ENCODE measurements around the gene GPD2.
A peak's percentile ranks its signal among the peaks of the same experiment; 100 is the strongest.

The GPD2 gene

GRCh38 chr2:156435718-156436496, at the start of gene GPD2:
Gene GPD2 (plus strand): TSS chr2:156436379. CDS start chr2:156476106, 39,727 bp downstream.
- peak; percentile 61 to 66 for DNase-seq

GRCh38 chr2:156394033-156394741, 42.0 kb upstream of the GPD2 start:
- no peak for DNase-seq

DNA sequence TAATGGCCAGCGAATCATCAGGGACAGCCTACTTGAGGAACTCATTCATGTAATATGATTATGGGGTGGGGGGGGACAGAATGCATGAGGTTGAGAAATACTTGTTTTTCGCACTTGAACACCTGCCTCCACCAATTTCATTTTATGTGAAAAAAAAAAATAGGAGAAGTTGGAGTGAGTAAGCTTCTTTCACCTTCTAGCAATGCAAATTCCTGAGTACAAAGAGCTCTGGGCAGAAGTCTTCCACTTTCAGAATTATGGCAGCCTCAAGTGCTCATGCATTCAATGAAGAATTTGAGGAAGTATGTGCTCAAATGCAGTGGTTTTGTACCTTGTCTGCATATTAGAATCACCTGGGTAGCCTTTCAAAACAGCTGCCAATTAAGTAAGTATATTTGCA, 40.1 kb upstream of the GPD2 start:
- no peak for DNase-seq

DNA sequence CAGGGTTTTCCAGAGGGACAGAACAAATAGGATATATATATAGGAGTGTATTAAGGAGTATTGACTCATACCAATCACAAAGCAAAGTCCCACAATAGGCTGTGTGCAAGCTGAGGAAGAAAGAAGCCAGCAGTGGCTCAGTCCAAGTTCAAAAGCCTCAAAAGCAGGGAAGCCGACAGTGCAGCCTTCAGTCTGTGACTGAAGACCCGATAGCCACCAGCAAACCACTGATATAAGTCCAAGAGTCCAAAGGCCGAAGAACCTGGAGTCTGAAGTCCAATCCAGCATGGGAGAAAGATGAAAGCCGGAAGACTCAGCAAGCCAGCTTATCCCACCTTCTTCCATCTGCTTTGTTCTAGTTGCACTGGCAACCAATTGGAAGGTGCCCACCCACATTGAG, 39.0 kb upstream of the GPD2 start:
- no peak for DNase-seq

DNA sequence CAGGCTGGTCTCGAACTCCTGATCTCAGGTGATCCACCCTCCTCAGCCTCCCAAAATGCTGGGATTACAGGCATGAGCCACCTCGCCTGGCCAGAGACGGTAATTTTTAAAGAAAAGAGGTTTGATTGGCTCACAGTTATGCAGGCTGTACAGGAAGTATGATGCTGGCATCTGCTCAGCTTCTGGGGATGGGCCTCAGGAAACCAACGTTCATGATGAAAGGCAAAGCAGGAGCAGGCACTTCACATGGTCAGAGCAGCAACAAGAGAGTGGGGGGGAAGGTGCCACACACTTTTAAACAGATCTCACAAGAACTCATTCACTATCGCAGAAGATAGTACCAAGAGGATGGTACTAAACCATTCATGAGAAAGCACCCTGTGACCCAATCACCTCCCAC, 38.0 kb upstream of the GPD2 start:
- DNase-seq: no peak

DNA sequence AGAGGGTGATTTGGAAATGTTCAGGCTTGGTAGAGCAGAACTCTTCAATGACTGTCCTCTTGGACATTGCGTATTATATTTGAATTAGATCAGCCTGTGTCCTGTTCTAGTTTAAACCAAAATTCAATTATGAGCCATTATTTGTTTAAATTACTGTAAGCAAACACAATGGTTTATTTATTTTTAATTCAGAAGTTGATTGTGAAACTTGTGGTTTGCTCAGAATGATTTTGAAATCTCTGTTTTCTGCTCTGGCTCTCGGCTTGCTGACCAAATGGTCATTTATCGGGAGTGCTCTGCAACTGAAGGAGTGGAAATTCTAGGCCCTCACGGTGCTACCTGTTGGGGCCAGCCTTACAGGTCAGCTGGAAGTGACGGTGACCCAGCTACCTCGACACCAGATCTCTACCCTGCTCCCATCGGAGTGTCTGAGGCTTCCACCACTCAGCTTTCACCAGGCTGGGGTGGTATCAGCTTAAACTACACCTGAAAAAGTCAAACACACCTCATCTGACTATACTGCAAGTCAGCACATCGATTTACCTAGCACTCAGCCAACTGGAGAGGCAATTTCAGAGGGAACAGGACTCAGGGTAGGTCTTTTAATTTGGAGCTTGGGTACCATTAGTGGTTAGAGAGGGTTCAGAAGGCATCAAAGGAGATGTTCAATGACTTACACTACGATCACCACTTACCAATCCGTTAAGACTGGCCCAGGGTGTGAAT, 36.8 kb upstream of the GPD2 start:
- no peak for DNase-seq

GRCh38 chr2:156399950-156400705, 36.1 kb upstream of the GPD2 start:
- DNase-seq: peak in 1 of 2 donors; percentile 55

GRCh38 chr2:156400706-156401678, 35.2 kb upstream of the GPD2 start:
- DNase-seq: peak; percentile 80 to 85

- no peak for DNase-seq
Observed at GRCh38 chr2:156401861-156402260, 34.3 kb upstream of the GPD2 start.

DNA sequence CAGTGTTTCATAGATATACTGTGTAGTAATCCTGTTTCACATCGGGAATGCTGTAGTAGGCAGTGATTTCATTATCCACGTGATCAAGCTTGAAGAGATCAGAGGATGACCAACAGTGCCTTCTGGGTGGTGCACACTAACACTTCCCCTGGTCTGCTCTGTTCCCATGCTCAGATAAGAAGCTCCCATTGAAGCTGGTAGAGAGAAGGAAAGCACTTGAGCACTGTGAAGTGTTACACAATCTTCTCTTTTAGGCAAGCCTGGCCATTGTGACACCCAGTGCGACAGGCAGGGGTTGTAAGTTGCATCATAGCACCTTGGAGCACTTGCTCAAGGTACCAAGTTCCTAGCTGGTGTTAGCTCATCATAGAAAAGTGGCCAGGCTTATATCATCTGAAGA, 30.6 kb upstream of the GPD2 start:
- no peak for DNase-seq

- DNase-seq: no peak
Observed at GRCh38 chr2:156411835-156412234, 24.3 kb upstream of the GPD2 start.

GRCh38 chr2:156421851-156422250, 14.3 kb upstream of the GPD2 start:
- DNase-seq: no peak

DNA sequence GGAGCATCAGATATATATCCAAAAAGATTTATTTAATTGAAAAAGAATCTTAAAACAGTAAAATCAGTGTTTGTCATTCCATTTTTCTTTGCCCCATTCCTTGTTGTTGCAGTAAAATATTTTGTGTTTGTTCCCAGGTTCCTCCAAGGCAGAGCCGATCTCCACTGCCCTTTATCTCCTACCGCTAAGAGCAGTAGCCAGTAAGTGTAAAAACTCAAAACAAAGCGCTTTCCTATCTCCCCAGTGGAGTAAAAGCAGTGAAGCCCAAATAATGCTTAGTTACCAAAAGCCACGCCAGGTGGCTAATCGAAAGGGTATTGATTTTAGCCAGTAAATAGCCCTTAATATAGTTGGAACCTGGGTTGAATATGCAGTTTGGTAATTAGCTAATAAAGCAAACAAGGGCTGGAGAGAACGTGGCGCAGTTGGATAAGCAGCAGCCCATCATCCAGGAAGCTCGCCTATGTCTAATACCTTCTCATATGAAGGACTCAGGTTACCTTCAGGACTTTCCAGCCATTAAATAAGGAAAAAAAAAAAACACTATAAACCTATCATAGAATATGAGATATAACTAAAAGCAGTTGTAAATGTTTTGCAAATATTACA, 12.4 kb upstream of the GPD2 start:
- no peak for DNase-seq

DNA sequence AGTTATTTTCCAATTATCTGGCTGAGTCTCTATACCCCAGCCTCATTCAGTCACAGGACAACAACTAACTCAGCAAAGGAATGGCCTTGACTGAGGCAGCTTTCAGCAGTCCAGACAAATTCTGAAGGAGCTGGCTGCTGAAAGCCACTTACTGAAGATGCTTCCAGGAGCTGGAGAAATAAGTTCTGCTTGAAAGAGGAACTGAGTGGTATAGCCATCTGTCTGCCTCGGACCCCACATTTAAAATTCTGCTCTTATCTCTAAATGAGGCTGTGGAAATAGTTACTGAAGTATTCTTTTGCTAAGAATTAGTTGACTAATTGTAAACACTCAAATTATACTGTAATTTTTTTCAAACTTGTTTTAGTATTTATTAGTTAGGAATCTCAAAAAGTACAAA, 9.1 kb upstream of the GPD2 start:
- no peak for DNase-seq

GRCh38 chr2:156429211-156429610, 7.0 kb upstream of the GPD2 start:
- DNase-seq: no peak

DNA sequence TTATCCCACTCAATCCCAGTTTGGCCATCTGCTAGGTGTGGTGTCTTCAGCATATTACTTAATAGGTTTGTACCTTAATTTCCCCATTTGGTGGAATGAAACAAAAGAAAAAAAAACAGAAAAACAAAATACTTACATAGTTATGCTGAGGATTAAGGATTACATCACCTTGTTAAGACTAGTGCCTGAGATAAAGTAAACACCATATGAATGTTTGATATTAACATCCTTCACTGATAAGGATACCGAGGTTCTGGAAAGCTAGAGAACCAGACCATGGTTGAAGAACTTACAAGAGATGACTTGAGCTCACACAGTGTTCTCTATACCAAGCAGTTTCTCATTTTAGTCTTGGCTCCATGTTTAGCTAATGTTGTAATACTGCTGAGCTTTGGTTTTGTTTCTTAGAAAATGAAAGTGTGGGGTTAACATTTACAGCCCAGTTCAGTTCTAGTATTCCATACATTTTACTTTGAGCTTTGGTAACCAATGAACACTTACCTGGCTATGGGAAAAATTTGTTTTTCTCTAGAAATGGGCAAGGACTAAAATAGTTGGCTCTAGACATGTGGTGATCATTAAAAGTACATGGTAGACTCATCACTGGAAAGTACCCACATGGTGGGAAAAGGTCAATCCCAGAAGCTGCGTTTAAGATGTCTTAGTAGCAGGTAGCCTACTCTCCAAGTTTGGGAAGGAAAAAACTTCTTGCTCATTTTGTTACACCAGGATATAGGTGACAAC, 5.8 kb upstream of the GPD2 start:
- DNase-seq: no peak

- DNase-seq: no peak
Observed at GRCh38 chr2:156430980-156431358, 5.2 kb upstream of the GPD2 start.

- DNase-seq: no peak
Observed at GRCh38 chr2:156434461-156435291, 1.5 kb upstream of the GPD2 start.

- no peak for DNase-seq
Observed at GRCh38 chr2:156435396-156435717, 822 bp upstream of the GPD2 start.

Measured in stimulated activated CD4-positive, alpha-beta T cell treated with anti-CD3 and anti-CD28 coated beads, Interleukin-2, amount 100 ng/mL, for 24 hours (primary cell).